ENCODE results near the gene FLNA.

FLNA gene

DNA sequence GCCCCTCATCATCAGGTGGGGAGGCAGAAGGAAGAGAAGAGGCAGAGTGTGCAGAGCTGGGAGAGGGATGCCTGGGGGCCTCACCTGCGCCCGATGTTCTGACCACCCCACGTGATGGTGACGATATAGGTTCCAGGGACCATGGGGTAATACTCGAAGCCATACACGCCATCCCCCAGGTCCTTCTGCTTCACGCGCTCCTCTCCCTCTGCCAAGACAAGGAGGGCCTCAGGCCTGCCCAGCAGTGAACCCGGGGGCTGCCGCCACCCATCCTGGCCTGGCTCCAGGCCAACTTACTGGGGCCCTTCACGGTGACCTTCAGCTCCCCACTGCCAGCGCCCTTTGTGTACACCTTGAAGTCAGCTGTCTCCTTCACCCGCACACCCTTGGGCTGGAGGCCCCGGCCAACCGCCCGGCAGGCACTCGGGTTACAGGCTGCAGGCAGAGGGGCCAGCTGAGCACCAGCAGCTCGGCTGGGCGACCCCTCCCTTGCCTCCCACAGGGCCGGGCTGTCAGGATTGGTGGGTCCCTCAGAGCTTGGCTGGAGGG, 9.3 kb downstream of the FLNA start:
- no peak for DNase-seq (ENCODE audit: low read depth, low spot score)
- H3K36me3 ChIP-seq (ENCODE audit: insufficient read depth, insufficient read length, low read length), result peaks cover 81% of the 10 kb centered on the region

DNA sequence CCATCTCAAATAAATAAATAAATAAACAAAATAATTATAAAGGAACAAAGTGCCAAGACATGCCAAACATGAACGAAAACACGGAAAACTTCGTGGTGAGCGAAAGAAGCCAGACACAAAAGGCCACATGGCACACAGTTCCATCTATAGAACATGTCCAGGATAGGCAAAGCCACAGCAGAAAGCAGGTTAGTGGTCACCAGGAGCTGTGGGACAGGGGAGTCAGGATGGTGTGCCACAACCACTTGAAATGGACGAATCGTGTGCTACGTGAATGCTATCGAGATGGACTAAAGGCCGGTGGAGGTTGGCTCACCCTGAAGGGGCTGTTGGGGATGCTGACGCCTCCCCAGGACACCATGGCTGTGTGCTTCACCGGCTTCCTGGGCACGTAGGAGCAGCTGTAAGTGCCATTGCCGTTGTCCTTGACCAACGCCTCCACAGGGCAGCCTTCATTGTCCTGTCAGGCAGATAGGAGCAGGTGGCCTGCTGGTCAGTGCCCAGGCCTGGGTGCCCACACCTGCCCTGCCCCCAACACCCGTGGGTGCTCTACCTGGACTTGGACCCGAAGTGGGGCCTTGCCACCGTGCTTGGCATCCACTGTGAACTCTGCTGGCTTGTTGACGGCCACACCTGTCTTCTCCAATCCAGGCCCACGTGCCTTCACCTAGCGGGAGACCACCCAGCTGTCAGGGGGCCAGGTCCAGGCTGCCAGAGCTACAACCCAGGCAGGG, 10.6 kb downstream of the FLNA start:
- Histone ChIP-seq H3K4me1 (ENCODE audit: insufficient read depth, insufficient read length) (peaks cover 4% of the 10 kb centered on the region), H3K9me3 (ENCODE audit: insufficient read depth, low read length) (no peaks in the 10 kb centered on the region), H3K27me3 (ENCODE audit: insufficient read depth, insufficient read length) (no peaks in the 10 kb centered on the region), H3K4me3 (ENCODE audit: insufficient read length, low read depth) (no peak overlapping the region), H3K9ac (ENCODE audit: insufficient read length, low read depth) (no peak overlapping the region), H3K36me3 (ENCODE audit: insufficient read depth, insufficient read length, low read length) (peaks cover 86% of the 10 kb centered on the region)
- DNase-seq (ENCODE audit: low read depth, low spot score), result no peak
- TF ChIP-seq ZNF274 (IDR thresholded peaks at IDR 0.05; ENCODE audit: low read depth, low read length) (no peak), SUZ12 (IDR thresholded peaks at IDR 0.05; ENCODE audit: extremely low read depth, insufficient read depth, insufficient read length) (no peak), YY1 (IDR thresholded peaks at IDR 0.05; ENCODE audit: insufficient read depth, insufficient read length) (no peak)

More for the DNA sequence above, 9.3 kb downstream of the FLNA start:
- no peak overlapping the region for H3K9ac ChIP-seq (ENCODE audit: insufficient read length, low read depth)
- no peak for TF ChIP-seq YY1 (IDR thresholded peaks at IDR 0.05; ENCODE audit: insufficient read depth, insufficient read length)
- TF ChIP-seq SUZ12 (IDR thresholded peaks at IDR 0.05; ENCODE audit: extremely low read depth, insufficient read depth, insufficient read length), result no peak
- TF ChIP-seq ZNF274 (IDR thresholded peaks at IDR 0.05; ENCODE audit: low read depth, low read length), result no peak
- no peaks in the 10 kb centered on the region for H3K9me3 ChIP-seq (ENCODE audit: insufficient read depth, low read length)
- H3K4me3 ChIP-seq (ENCODE audit: insufficient read length, low read depth), result no peak overlapping the region
- H3K27me3 ChIP-seq (ENCODE audit: insufficient read depth, insufficient read length), result no peaks in the 10 kb centered on the region
- peaks cover 4% of the 10 kb centered on the region for H3K4me1 ChIP-seq (ENCODE audit: insufficient read depth, insufficient read length)

DNA sequence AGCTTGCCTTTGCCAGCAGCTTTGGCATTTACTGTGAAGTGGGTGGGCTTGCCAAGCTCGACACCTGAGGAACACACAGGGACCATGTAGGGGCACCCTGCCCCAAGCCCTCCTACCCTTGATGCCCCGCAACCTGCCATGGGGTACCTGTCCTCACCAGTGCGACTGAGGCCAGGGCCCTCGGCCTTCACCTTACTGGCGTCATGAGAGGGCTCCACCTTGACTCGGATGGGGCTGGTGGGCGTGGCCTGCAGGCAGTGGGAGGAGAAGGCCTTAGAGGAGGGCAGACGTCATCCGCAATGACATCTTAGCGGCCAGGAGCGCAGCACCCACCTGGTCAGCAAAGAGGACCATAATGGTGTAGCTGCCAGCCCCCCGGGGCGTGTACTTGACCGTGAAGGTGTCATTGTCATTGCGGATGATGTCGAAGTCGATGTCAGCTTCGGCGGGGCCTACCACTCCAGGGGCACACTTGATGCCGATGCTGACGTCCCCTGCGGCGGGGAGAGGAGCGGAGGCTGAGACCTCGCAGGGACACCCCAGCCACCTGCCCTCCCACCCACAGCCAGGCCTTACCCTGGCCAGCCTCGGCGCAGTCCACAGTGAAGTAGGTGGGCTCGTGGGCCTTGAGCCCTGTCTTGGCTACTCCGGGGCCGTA, 12.2 kb downstream of the FLNA start:
- H3K9ac ChIP-seq (ENCODE audit: insufficient read length, low read depth), result no peak overlapping the region
- no peaks in the 10 kb centered on the region for H3K9me3 ChIP-seq (ENCODE audit: insufficient read depth, low read length)
- H3K36me3 ChIP-seq (ENCODE audit: insufficient read depth, insufficient read length, low read length), result peaks cover 87% of the 10 kb centered on the region
- H3K4me3 ChIP-seq (ENCODE audit: insufficient read length, low read depth), result no peak overlapping the region
- no peak for TF ChIP-seq SUZ12 (IDR thresholded peaks at IDR 0.05; ENCODE audit: extremely low read depth, insufficient read depth, insufficient read length)
- no peak for TF ChIP-seq YY1 (IDR thresholded peaks at IDR 0.05; ENCODE audit: insufficient read depth, insufficient read length)
- no peak for TF ChIP-seq ZNF274 (IDR thresholded peaks at IDR 0.05; ENCODE audit: low read depth, low read length)
- no peak for DNase-seq (ENCODE audit: low read depth, low spot score)
- H3K4me1 ChIP-seq (ENCODE audit: insufficient read depth, insufficient read length), result no peaks in the 10 kb centered on the region
- no peaks in the 10 kb centered on the region for H3K27me3 ChIP-seq (ENCODE audit: insufficient read depth, insufficient read length)

DNA sequence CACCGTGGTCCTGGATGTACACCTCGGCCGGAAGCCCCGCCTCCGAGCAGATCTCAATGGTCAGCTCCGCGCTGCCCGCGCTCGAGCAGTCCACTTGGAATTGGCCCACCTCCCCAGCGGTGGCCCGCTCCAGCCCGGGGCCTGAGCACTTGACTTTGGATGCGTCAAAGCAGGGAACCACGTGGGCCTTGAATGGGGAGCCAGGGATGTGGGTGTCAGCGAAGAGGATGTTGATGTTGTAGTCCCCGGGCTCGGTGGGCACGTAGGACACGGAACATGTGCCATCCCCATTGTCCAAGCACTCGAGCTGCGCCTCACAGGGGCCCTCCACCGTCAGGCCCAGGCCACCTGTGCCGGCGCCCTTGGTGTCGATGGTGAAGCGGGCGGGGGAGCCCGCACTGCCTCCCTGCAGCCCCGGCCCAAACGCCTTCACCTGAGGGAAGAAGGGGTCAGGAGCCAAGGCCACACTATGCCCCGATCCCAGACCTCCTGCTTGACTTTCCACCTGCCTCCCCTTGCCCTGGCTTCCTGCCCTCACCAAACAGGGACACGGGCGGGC, 14.2 kb downstream of the FLNA start:
- Histone ChIP-seq H3K27me3 (ENCODE audit: insufficient read depth, insufficient read length) (no peaks in the 10 kb centered on the region), H3K9ac (ENCODE audit: insufficient read length, low read depth) (no peak overlapping the region), H3K4me3 (ENCODE audit: insufficient read length, low read depth) (no peak overlapping the region), H3K36me3 (ENCODE audit: insufficient read depth, insufficient read length, low read length) (peaks cover 89% of the 10 kb centered on the region), H3K4me1 (ENCODE audit: insufficient read depth, insufficient read length) (no peaks in the 10 kb centered on the region), H3K9me3 (ENCODE audit: insufficient read depth, low read length) (no peaks in the 10 kb centered on the region)
- DNase-seq (ENCODE audit: low read depth, low spot score), result no peak
- no peak for TF ChIP-seq SUZ12 (IDR thresholded peaks at IDR 0.05; ENCODE audit: extremely low read depth, insufficient read depth, insufficient read length)
- TF ChIP-seq ZNF274 (IDR thresholded peaks at IDR 0.05; ENCODE audit: low read depth, low read length), result no peak
- no peak for TF ChIP-seq YY1 (IDR thresholded peaks at IDR 0.05; ENCODE audit: insufficient read depth, insufficient read length)

DNA sequence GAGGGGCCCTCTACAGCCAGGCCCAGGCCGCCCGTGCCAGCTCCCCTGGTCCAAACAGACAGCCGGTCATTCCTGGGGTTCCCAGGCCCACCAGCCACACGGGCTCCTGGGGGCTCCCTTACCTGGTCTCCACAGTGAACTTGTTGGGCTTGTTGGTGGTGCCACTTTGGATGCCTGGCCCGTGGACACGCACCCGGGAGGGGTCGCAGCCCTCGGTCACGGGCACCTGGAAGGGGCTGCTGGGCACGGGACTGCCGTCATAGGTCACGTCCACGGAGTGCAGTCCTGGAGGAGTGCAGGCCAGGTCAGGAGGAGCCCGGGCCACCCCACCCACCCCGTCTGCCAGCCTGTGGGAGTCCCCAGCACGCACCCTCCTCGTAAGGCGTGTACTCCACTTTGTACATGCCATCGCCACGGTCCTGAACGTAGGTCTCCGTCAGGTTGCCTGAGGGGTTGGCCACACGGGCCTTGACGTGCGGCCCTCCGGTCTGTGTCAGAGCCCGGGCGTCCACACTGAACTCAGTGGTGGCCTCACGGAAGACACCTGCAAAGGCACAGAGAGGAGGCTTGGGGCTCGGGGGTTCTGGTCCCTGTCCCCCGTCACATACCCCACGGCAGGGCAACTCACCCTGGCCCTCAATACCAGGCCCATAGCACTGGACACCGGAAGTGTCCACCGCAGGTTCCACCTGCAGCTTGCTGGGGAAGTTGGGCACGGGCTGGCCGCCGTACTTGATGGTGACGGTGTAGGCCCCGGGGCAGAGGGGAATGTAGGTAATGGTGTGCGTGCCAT, 14.9 kb downstream of the FLNA start:
- Histone ChIP-seq H3K4me3 (ENCODE audit: insufficient read length, low read depth) (no peak overlapping the region), H3K36me3 (ENCODE audit: insufficient read depth, insufficient read length, low read length) (peaks cover 89% of the 10 kb centered on the region), H3K9me3 (ENCODE audit: insufficient read depth, low read length) (no peaks in the 10 kb centered on the region), H3K9ac (ENCODE audit: insufficient read length, low read depth) (no peak overlapping the region), H3K27me3 (ENCODE audit: insufficient read depth, insufficient read length) (no peaks in the 10 kb centered on the region), H3K4me1 (ENCODE audit: insufficient read depth, insufficient read length) (no peaks in the 10 kb centered on the region)
- TF ChIP-seq ZNF274 (IDR thresholded peaks at IDR 0.05; ENCODE audit: low read depth, low read length), result no peak
- TF ChIP-seq SUZ12 (IDR thresholded peaks at IDR 0.05; ENCODE audit: extremely low read depth, insufficient read depth, insufficient read length), result no peak
- TF ChIP-seq YY1 (IDR thresholded peaks at IDR 0.05; ENCODE audit: insufficient read depth, insufficient read length), result no peak
- DNase-seq (ENCODE audit: low read depth, low spot score), result no peak

DNA sequence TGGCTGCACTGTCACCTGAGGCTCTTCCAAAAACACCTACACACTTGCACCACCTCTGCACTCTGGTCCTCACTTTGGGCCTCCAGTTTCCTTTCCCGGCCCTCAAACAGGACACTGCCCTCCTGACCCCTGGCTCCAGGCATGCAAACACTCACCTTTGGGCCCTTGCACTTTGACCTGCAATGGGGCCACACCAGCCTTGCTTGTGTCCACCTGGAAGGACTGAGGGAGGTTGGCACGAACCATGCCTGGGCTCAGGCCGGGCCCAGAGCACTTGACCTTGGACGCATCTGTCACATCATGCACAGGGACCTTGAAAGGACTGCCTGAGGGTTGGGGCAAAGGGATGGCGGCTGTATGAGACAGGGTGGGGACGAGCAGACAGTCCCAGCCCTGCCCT, 15.6 kb downstream of the FLNA start:
- H3K4me3 ChIP-seq (ENCODE audit: insufficient read length, low read depth), result no peak overlapping the region
- TF ChIP-seq YY1 (IDR thresholded peaks at IDR 0.05; ENCODE audit: insufficient read depth, insufficient read length), result no peak
- no peak for TF ChIP-seq ZNF274 (IDR thresholded peaks at IDR 0.05; ENCODE audit: low read depth, low read length)
- TF ChIP-seq SUZ12 (IDR thresholded peaks at IDR 0.05; ENCODE audit: extremely low read depth, insufficient read depth, insufficient read length), result no peak
- H3K36me3 ChIP-seq (ENCODE audit: insufficient read depth, insufficient read length, low read length), result peaks cover 89% of the 10 kb centered on the region
- H3K9me3 ChIP-seq (ENCODE audit: insufficient read depth, low read length), result no peaks in the 10 kb centered on the region
- DNase-seq (ENCODE audit: low read depth, low spot score), result no peak
- no peaks in the 10 kb centered on the region for H3K27me3 ChIP-seq (ENCODE audit: insufficient read depth, insufficient read length)
- no peak overlapping the region for H3K9ac ChIP-seq (ENCODE audit: insufficient read length, low read depth)
- H3K4me1 ChIP-seq (ENCODE audit: insufficient read depth, insufficient read length), result no peaks in the 10 kb centered on the region
